GM11168 (cell line): ENCODE data around the gene TNIK.

Experiments
- in situ Hi-C: fragments of 300-500 bp; cut with MboI; formaldehyde crosslinking; loops from one replicate; pipeline ENCODE4 v1.12.0; 2022; ENCODE audit warnings: low sequenced_read_pairs; ENCODE audit not compliant: unreplicated experiment

The TNIK gene

DNA sequence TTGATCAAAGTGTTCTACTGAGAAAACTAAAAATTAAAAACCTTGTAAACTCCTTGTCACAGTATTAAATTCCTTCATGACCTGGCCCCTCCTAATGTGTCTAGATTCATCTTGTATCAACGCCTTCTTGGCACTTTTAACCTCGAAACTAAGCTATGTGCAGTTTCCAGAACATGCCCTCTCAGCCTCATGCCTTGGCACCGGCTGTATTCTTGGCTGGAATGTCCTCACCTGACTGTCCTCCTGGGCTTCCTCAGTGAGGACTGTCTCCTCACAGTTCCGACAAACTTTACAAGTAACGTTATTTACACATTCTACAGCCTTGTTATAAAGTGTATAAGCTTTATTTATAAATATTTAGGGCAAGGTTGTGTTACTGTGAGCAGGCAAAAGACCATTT lies 237.2 kb downstream of the TNIK start:
- in situ Hi-C loops, result no loop called here

DNA sequence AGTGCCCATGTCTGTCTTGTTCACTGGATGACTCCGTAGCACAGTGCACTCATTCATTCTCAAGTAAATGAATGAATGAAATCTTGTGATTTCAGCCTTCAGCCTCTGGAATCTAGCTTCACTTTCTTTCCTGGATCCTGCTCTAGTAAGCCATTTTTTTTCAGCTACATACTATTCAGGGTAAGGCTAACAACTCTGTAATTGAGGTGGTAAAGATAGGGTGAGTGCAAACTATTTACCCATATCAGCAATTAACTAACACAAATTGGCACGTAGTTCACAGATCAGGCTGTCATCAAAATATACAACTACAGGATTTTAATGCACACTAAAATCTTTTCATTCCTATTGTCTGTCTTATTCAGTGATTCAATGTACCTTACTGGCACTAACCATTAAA lies 238.6 kb downstream of the TNIK start:
- in situ Hi-C loops, result no loop called here

DNA sequence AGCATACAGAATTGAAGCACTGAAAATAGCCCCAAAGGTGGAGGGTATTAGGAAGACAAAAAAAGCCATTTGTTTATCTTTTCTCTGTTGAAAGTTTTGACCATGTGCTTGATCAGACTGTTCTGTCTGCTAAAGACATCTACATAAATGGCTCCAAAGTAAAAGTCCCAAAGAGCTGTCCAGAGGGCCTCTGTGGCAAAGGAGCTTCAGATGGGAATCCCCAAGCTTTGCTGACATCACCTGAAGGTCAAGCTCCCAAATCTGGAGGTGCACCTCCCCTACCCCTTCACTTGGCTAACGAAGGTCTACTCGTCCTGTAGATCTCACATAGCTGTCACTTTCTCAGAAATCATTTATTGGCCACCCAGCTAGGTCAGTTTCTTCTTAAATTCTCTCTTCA lies 239.1 kb downstream of the TNIK start:
- in situ Hi-C loops, result no loop called here

DNA sequence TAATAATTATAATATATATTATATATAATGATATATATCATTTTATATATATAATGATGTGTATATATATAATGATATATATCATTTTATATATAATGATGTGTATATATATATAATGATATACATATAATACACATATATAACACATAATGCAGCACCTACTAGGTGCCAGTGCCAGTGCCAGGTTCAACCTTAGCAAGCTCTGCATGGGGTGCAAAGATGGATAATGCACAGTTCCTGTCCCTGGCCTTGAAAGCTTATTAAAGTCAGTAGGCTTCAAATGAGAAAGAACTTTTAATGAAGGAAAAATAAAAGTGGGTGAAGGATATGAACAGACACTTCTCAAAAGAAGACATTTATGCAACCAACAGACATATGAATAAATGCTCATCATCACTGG lies 240.9 kb downstream of the TNIK start:
- in situ Hi-C loops, result no loop called here

DNA sequence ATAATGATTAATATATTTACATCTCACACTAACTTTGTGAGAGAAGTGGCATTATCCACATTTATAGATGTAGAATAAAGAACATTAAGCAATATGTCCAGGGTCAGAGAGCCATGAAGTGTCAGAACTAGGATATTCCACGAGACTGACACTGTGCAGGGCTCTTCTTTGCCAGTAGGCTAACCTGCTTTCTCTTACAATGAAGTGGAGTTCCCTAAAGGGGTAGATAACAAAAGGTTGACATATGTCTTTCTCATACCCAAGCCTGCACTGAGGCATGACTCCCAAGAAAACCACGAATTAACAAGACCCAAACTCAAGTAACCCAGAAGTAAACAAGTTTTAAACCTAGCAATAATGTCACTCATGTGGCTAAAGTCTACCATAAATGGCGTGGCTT lies 242.1 kb downstream of the TNIK start:
- in situ Hi-C loops, result no loop called here

DNA sequence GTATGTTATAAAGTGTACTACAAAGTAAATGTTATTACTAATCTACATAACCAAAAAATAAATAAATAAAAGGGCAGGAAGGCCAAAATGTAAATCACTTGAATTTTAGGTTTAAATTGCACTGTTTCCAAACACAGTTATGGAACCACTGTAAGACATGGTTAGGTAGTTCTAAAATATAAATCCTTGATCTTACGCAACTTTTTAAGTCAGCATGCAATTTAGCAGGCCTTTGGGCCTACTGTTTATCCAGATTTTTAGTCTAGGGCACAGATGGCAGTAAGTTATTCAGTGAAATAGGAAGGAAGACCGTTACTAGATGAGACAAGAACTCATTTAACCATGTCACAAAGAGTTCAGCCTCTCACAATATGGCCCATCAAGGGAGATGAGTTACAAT lies 246.3 kb downstream of the TNIK start:
- in situ Hi-C loops, result no loop called here

DNA sequence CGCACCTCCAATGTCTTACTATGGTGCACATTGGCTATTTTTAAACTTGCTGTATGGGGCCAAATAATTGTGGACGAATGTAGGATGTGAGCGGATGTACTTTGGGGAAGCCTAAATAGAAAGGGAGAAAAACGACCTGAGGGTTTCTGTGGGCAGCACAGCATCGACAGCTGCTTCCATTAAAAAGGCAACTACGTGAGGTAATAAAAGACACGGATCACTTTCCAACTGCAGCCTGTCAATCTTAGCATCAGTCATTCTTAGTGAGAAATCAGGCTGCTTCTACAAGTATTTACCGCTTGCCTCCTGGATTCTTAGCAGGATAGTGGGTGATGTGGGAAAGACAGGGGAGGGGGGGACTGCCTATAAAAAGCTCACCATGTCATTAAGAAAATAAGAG lies 247.0 kb downstream of the TNIK start:
- in situ Hi-C loops, result no loop called here

DNA sequence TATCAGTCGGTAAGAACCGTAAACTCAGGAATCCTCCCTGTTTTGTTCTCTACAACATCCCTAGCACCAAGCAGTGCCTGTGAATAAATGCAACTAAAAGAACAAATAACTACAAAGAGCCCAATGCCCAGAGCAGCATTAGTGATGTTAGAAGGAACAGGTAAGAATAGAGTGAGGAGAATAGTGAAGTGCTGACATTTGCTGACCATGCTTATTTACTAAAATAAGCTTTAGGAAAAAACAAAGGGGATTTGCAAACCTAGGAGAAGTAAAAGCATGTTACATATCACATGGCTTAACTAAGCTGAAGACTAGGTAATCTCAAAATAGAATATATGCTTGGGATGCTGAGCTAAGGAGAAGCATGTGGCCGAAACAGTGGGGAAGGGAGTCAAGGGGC lies 247.6 kb downstream of the TNIK start:
- in situ Hi-C loops, result no loop called here

DNA sequence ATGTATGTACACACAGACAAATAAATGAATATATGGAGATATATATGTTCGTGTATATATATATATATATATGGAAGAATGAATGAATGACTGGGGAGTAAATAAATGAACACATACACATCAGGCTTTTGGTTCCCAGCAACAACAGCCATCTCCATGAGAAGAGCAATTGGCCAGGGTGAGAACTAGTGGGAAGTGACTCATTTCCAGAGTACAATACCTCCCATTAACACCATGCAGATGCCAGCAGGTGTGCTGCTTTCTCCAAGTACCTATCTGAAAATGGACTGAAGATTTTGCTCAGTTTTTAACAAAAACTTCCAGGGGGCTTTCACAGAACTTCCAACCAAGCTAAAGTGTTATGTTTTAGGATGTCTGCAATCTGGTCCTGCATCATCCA lies 253.9 kb downstream of the TNIK start:
- in situ Hi-C loops, result no loop called here

DNA sequence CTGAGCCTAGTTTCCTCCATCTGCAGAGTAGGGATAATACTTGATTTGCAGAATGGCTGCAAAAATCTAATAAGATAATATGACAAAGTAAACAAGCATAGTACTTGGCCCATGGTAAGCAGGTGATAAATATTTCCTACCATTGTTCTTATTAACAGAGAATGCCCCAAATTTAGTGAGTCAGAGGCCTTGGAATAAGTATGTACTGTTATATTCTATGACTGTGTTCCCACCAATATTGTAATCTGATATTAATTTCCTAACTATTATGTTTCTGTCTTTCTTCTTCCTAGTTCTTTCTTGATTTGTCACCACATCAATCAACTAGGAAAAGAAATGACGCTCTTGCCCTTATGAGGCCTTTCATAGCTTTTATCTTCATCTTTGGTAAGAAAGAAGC lies 255.3 kb downstream of the TNIK start:
- in situ Hi-C loops, result no loop called here

DNA sequence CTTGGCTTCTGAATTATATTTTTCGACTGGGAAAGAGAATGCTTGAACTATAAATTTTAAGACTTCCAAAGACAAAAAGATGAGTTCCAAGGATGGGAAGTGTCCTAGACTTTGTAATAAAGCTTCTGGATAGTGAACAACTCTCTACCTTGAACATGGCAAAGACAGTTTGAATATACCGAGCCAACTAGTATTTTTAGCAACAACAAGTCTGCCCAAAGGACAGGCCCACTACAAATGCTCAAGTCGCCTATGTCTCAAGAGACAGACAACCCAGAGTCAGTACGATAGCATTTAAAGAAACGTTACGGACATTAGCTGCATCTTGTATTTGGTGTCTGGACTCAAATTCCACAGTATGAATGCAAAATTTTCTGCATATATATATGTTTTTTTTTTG lies 258.4 kb downstream of the TNIK start:
- in situ Hi-C loops, result no loop called here

DNA sequence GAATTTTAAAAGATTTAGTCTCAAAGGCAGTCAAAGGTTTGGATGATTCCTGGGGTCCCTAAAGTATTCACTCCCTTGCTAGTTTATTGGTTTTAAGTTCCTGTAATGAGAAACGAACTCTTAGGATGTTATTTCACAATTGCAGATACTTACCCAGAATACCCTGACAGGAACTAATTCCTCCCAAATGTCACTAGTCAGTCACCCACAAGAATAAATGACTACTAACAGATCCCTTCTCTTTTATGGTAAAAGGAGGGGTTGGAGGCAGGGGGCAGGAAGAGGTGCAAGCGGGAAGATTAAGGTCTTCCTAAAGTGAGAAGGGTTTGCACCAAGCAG lies 259.5 kb downstream of the TNIK start:
- in situ Hi-C loops, result no loop called here

DNA sequence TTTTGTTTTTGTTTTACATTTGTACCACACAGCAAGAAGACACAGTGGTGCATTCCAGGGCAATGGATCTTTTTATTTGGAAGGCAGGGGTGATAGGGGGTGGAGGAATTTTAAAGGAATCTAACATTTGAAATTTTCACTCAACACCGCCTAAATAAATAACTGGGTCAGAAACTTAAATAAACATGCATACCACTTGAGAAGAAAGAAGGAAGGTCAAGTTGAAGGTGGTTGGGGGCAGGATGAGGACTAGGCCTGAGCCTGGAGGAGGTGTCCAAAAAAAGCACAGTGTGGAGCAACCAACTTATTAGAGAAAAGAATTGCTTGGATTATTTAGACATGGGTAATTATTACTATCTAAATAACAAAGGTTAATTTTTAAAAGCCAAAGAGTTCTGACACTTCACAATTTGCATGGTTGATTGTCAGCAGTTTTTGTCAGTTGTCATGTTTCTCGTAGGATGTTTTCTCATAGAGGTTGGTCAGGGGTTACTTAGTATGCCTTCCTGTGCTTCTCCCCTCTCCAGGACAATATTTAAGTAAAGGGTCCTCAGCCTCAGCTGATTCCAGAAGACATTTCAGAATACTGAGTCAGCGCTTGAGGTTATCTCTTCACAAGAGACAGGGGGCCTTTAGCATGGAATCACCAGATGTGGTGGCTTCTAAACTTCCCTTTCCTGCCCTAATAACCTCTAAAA lies 260.0 kb downstream of the TNIK start:
- in situ Hi-C loops, result no loop called here

DNA sequence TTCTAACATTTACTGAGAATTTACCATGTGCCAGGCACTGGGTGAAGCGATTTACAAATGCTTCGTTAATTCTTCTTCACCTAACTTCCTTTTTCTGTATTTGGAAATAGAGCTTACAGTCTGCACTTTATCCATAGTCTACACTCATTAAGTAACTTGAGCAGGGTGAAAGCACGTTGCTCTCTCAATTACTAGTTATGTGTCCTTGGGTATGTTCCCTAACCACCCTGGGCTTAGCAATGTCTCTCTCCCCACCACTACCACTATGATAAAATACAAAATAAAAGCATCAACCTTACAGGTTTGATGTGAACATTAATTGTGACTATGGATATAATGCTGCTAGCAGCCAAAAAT lies 260.8 kb downstream of the TNIK start:
- in situ Hi-C loops, result no loop called here

DNA sequence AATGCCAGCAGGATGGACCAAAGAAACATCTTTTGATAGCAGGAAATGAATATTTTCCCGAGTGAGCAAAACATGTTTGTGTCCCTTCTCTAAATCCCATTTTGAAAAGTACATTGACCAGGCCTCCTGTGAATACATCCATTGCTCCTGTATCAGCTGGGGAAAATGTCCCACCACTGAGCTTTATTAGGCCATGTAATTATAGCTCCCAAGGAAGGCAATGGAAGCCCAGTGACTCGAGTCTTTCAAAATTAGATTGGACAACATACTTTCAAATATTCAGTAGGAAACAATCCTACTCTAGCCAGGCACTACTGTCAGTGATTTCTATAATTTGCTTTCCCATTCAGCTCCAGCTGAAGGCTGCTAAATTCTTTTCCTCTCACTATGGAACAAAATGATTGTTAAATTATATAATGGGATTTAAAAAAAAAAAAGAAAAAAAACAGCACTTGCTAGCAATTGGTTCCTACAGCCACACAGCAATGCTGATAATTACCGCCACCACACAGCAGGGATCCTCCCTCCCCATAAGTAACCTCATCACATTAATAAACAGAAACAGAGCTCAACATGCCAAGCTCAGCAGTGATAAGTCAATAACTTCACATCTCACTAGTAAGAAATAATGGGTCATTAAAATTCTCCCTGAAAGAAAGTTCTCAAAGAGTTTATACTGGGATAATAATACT lies 261.3 kb downstream of the TNIK start:
- in situ Hi-C loops, result no loop called here

DNA sequence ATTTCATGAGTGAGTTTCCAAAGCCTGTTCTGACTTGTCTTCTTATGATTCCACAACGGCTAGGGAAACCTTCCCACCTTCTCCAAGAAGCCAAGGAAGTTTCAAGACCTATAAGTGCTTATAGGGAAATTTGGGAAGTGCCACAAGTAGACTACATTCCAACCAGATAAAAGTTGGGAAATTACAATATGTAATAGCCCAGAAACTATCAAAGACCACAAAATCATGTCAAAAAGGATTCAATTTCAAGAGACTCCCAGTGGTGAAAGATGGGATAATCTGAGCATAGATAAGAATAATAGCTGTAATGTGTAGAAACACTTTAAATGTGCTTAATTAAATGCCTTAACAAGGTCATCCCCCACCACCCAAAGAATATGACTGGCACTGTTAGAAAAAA lies 264.5 kb downstream of the TNIK start:
- in situ Hi-C loops, result no loop called here

DNA sequence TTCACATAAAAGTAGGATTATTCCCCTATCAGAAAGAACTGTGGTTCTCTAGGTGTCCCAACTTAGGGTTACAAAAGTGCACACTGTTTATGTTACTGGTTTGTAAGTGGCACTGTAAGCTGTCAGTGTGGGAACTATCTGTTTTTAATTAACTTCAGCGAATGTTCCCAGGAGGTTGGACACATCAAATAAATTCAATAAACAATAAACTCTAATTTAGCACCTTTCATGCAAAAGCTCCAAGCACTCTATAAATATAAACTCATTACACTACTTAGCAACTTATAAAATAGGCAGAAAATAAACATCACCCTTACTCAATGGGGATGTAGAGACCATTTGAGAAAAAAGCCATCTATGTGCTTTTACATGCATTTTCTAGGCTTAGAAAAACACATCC lies 265.2 kb downstream of the TNIK start:
- in situ Hi-C loops, result no loop called here

DNA sequence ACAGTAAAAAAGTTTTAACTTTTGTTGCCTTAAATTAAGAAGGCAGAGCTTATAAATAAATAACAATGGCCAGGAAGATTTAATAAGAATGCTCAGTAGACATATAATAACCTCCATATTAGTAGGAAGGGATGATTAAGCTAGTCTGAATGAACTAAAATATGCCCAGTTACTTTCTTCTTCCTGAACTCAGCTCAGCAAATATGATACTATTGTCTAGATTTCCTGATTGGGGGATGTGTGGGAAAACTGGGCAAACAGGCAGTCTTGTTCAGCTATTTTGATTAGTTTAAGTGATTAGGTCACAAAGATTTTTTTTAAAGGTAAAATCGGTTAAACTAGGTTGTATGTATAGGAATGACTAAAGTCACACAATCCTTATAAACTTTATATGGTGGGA lies 266.5 kb downstream of the TNIK start:
- in situ Hi-C loops, result no loop called here

DNA sequence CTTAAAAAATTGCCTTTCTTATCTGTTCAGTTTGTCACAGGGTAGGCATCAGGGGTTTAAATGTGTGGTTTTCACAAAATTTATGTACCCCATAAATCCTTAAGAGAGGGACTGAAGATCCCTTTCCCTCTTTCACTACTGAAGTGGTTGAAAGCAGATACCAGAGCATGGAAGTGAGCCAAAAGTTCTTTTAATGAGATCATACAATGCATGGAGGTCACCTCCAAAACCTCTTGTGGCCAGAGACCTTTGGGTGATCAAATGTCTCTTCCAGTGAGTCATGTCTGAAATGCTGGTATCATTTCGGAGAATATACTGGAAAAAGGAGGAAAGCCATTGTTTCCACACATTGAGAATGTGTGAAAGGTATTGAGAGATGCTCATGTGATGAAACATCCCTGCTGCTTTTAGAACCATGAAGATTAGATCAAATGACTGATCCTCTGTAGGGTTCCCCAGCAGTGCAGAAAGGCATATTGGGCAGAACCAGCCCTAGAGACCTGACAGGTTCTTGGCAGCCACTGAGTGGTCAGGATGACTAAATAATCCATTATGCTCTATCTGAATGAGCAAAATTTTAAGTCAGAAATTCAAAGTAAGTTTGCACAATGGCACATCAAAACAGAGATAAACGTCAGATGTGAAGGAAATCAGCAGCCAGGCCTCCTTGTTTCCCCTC lies 267.9 kb downstream of the TNIK start:
- in situ Hi-C loops, result no loop called here

DNA sequence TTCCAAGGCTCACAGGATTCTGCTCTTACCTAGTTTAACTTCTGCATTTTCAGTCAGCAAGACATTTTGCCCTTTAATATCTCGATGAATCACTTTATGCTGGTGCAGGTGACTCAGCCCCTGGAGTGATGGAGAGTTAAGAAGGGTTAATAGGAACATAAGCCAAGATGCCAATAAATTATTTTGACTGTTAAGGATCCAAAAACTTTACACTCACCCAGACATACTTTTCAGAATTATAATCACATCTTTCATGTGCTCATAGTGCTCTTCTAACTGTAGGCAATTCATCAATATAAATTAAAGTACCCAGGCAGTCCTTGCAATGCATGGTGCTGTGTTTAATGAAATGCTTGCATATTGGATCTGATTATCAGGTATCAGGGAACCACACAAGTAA lies 269.5 kb downstream of the TNIK start:
- in situ Hi-C loops, result no loop called here

DNA sequence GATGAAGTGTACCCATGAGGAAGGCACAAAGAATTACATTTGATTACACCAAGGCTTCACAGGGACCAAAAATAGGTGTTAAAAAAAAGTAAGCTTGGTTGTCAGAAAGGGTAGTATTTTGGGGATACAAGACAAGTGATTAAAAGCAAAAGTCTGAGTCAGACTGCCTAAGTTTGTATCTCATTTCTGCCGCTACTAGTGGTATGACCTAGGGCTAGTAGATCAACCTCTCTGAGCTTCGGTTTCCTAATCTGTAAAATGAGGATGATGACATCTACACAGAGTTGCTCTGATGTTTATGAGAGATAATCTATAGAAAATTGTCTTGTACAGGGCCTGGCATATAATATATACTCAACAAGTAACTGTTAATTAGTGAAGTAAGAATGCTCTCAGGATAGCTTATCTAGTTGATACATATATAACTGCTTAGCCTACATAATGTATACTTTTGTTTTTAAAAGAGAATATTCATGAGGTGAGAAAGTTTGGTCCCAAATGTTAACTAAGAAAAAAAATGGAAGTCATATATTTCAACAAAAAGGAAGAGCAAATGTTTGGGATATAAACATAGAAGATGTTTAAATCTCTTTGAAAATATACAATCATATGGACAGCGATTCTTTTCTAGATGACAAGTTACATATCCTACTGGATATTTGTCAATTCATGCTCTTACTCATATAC lies 270.7 kb downstream of the TNIK start:
- in situ Hi-C loops, result loop anchor here (10.0 kb wide), 1 partner anchor 265 kb away; no protein-coding TSS in a partner anchor
